Thyroid gland (tissue), 4 donors: ENCODE results near the gene CHST11.

Experiments used
- POLR2A ChIP-seq, 2 donors: fragments of 450-650 bp; IDR thresholded peaks; one replicate each; pipeline ENCODE4 v1.6.1; 2017; ENCODE audit warnings: antibody characterized with exemption in 2 of 2, mild to moderate bottlenecking in 2 of 2, moderate library complexity in 1 of 2
- TF ChIP-seq, protein P1 (sequence below), 6 experiments: fragments of 200-600 bp in 3 of 6; fragments of 450-650 bp in 3 of 6; sonication (generic) in 3 of 6; IDR thresholded peaks; one replicate each; pipeline ENCODE4 v1.5.1; 2016 to 2019; ENCODE audit warnings: antibody characterized with exemption in 6 of 6, mild to moderate bottlenecking in 2 of 6, inconsistent platforms in 1 of 6, moderate library complexity in 1 of 6

DNA sequence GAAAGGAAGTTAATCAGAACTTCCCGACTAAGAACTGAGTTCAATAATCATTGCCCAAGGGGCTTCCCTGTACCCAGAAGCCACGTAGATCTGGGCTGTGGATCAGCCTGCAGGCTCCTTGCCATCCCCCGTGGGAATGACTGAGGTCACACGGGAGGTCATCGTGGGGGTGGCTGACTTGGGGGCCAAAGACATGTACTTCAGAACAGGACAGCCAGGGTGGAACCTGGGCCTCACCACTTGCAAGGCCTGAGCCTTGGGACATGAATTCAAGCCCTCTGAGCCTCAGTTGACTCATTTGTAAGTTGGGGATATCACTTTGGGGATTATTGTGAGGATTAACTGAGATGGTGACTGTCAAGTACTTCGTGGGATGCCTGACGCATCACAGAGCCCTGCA, 280.4 kb downstream of the CHST11 start:
- TF ChIP-seq, protein P1, sequence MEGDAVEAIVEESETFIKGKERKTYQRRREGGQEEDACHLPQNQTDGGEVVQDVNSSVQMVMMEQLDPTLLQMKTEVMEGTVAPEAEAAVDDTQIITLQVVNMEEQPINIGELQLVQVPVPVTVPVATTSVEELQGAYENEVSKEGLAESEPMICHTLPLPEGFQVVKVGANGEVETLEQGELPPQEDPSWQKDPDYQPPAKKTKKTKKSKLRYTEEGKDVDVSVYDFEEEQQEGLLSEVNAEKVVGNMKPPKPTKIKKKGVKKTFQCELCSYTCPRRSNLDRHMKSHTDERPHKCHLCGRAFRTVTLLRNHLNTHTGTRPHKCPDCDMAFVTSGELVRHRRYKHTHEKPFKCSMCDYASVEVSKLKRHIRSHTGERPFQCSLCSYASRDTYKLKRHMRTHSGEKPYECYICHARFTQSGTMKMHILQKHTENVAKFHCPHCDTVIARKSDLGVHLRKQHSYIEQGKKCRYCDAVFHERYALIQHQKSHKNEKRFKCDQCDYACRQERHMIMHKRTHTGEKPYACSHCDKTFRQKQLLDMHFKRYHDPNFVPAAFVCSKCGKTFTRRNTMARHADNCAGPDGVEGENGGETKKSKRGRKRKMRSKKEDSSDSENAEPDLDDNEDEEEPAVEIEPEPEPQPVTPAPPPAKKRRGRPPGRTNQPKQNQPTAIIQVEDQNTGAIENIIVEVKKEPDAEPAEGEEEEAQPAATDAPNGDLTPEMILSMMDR (IDR thresholded peaks at IDR 0.05), result no peak
- no peak for TF ChIP-seq POLR2A (IDR thresholded peaks at IDR 0.05)
